SW480 (cell line): Measurements from ENCODE around the gene MYZAP.

Source experiments
- DNase-seq: peaks from one replicate; pipeline ENCODE4 v3.0.0-alpha.2; 2016; ENCODE audit warnings: low spot score

MYZAP gene

GRCh38 chr15:57625703-57626448, 34.2 kb downstream of the MYZAP start:
- no peak for DNase-seq

GRCh38 chr15:57626713-57627440, 35.2 kb downstream of the MYZAP start:
- DNase-seq: no peak

GRCh38 chr15:57631386-57632110, 39.8 kb downstream of the MYZAP start:
- DNase-seq: no peak

GRCh38 chr15:57634290-57634689, 42.6 kb downstream of the MYZAP start:
- no peak for DNase-seq

GRCh38 chr15:57635300-57635909, 43.7 kb downstream of the MYZAP start:
- DNase-seq: no peak

GRCh38 chr15:57637846-57638245, 46.1 kb downstream of the MYZAP start:
- DNase-seq: no peak

GRCh38 chr15:57639306-57639705, 47.6 kb downstream of the MYZAP start:
- no peak for DNase-seq

GRCh38 chr15:57640930-57641682, 49.4 kb downstream of the MYZAP start:
- peak; percentile 86 for DNase-seq

GRCh38 chr15:57643826-57644225, 52.1 kb downstream of the MYZAP start:
- DNase-seq: no peak

GRCh38 chr15:57646087-57646486, 54.4 kb downstream of the MYZAP start:
- DNase-seq: no peak

GRCh38 chr15:57647071-57647790, 55.5 kb downstream of the MYZAP start:
- no peak for DNase-seq

- no peak for DNase-seq
Observed at GRCh38 chr15:57647791-57648130, 56.1 kb downstream of the MYZAP start.

- no peak for DNase-seq
Observed at GRCh38 chr15:57649138-57649537, 57.4 kb downstream of the MYZAP start.

- DNase-seq: no peak
Observed at GRCh38 chr15:57651445-57651844, 59.7 kb downstream of the MYZAP start.

GRCh38 chr15:57652481-57652880, 60.8 kb downstream of the MYZAP start:
- no peak for DNase-seq

GRCh38 chr15:57654153-57654852, 62.6 kb downstream of the MYZAP start:
- DNase-seq: no peak

- no peak for DNase-seq
Observed at GRCh38 chr15:57655053-57655452, 63.3 kb downstream of the MYZAP start.

- DNase-seq: no peak
Observed at GRCh38 chr15:57655809-57656208, 64.1 kb downstream of the MYZAP start.

GRCh38 chr15:57656434-57656833, 64.7 kb downstream of the MYZAP start:
- no peak for DNase-seq

- no peak for DNase-seq
Observed at GRCh38 chr15:57657619-57658018, 65.9 kb downstream of the MYZAP start.
